GM21447 (cell line): Measurements from ENCODE around the gene WNT7A.

Source experiments
- ATAC-seq: cut with Tn5 transposase; IDR thresholded peaks from one replicate; pipeline ENCODE4 v1.9.1; 2021; ENCODE audit not compliant: unreplicated experiment

WNT7A gene

DNA sequence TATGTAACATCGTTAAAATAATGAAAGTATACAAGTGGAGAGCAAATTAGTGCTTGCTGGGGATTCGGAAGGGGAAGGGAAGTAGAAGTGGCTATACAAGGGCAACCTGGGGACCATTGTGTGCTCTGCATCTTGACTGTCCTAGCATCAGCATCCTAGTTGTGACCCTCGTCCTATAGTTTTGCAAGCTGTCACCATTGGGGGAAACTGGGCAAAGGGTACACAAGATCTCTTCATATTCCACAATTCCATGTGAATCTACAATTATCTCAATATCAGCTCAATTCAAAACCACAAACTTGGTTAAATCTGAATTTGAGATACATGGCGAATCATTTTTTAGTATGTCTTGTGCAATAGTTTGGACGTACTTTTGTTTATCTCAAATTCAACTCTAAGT, 30.9 kb downstream of the WNT7A start:
- ATAC-seq: no peak

DNA sequence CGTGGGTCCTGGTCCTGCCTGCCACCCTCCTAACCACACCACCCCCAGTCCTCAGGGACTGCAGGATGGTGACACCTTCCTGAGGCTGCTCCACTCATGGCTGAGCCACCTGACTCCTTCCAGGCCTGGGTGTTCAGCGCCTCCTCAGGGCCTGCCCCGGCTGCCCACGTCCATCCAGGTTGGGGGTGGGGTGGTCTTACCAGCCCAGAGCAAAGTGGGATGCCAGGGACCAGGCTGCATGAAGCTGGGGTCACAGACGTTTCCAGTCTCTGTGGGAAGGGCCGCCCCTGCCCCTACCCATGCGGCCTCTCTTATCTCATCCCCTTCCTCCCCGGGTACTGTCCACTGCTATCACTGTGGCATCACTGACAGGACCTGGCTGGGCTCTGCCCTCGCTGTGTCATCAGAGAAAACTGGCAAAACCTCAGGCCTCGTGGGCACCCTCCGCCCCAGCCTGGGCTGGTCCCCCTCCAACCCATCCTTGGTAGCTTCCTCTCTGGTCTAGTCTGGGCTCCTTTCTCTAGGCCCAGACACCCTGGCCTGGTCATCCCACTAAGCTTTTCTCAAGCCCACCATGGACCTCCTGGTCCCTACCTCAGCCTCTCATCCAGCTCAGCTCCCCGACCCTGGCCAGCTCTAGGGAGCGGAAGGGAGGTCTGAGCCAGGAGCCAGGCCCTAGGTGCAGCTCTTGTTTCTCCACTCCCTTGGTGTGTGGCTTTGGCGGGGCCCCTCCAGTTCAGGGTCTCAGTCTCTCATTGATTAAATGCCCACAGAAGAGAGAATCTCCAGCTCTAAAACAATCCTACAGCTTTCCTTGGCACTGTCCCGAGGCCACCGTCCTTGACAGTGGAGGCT, 32.9 kb downstream of the WNT7A start:
- no peak for ATAC-seq

DNA sequence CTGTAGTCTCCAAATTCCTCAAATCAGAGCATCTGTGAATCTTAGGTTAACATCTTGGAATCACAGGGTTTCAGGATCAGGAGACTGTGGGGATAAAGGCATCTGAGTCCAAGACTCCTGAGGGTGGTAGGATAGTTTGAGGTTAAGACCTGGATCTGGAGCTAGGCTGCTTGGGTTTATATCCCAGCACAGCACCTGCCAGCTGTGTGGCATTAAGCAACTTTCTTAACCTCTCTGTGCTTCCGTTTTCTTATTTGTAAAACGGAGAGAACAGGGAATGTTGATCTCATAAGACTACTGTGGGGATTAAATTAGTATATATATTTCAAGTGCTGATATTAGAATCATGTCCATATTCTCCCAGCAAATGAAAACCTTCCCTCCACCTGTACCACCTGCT, 33.6 kb downstream of the WNT7A start:
- no peak for ATAC-seq

DNA sequence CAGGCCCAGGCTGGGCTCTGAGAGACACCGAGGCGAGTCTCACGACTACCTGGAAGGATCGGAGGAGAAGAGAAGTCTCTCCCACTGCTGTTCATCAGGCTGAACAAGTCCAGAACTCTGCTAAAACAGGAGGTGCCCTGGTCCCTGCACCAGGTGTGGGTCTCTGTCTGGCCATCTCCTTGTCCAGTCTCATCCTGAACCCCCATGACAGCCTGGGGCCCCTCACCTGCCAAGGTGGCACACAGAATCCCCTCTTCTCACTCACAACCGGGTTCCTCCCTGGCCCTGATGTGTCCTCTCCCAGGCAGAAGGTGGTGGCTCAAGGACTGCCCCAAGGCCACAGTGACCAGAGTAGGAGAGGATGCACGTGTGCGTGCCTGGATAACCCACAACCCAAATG, 34.1 kb downstream of the WNT7A start:
- no peak for ATAC-seq

DNA sequence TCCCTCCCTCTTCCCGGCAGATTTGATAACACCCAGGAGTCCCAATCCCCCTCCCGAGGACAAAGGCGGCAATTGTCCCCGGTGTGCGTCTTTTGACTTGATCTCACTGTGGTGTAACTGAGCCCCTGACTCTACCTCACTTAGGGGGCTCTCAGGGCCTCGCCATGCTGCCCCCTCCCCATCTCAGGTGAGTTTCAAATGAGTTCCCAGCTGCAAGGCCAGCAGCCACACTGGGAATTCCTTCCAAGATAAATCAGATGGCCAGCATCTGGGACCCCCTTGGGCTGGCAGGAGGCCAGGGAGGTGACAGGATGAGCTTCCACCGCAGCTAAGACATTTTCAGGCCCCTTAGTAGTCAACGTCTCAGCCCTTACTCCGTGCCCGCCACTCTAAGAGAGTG, 35.0 kb downstream of the WNT7A start:
- no peak for ATAC-seq

DNA sequence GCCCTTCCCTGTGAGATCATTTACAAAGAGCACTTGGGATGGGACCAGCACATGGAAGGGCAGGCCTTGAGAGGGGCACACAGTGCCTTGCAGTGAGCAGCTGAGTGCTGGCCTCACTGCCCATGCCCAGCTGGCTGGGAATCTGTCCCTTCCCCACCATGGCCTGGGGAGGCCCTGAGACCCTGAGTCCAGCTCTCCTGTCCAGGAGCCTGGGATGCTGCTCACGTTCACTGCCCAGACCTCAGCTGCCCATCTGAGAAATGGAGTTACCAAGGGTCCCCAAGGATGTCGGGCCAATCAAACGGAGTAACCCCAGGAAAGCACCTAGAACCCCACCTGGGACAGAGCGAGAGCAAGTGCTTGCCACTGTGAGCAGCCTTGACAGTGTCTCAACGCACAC, 35.6 kb downstream of the WNT7A start:
- ATAC-seq: no peak

DNA sequence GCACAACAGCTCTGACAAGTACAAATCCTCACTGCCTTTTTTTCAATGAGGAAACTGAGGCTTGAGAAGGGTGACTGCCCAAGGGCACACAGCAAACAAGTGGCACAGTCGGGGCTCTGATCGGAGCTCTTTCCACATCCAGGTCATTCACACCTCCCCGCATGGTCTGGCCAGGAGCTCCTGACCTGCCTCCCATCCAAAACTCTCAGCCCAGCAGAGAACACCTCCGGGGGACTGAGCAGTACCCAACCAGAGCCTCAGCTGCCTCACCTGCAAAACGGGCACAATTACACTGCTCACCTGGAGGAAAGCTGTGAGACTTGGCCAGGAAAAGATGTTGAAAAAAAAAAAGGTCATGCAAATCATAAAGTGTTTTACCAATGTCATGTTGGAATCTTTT, 36.5 kb downstream of the WNT7A start:
- no peak for ATAC-seq

DNA sequence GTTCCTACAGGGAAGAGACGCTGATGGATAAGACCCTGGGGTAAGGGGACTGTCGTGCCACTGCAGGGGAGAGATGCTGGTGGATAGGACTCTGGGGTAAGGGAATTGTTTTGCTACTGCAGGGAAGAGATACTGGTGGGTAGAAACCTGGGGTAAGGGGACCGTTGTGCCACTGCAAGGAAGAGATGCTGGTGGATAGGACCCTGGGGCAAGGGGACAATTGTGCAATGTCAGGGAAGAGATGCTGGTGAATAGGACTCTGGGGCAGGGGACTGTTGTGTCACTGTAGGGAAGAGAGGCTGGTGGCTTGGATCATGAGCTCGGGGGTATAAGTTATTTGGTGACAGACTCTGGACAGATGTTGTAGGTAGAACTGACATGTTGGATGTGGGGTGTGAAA, 37.6 kb downstream of the WNT7A start:
- ATAC-seq: no peak

DNA sequence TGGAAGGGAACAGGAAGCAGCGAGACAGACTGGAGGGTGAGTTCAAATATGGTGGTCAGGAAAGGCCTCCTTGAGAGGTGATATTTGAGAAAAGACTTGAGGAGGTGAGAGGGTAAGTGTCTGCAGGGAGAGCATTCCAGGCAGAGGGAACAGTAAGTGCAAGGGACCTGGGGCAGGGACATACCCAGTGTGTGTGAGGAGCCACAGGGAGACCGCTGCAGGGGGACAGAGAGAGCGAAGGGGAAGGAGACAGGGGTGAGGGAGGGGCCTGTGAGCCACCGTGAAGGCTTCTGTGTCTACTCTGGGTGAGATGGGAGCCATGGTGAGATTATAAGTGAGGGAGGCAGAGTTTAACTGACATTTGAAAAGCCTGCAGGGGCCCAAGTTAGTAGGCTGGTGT, 38.0 kb downstream of the WNT7A start:
- ATAC-seq: no peak

DNA sequence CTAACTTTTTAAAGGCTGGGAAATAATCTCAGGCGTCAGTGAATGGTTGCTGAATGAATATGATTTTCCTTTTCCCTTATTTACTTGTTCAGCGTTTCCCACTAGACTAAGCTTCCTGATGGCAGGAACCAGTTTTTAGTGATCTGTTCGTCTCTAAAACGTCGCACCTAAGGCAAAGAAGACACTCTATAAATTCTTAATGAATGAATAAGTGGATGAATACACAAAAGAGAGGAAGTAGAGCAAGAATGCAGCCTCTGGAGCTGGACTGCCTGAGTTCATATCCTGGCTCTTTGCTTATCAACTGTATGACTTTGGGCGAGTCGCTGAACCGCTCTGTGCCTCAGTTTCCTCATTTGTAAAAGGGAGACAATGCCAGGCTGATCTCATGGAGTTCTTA, 38.7 kb downstream of the WNT7A start:
- no peak for ATAC-seq

DNA sequence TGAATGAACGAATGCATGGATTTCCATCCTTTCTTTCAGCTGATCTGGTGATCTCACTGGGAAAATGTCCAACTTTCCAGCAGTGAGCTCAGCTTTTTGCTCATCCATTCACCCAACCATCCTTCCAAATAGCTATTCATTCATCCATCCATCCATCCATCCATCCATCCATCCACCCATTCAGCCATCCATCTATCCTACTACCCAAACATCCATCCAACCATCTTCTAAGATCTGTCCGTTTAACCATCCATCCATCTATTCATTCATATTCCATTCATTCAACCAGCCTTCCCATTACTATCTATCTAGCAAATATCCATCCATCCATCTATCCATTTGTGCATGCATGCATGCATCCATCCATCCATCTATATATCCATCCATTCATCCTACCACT, 39.4 kb downstream of the WNT7A start:
- ATAC-seq: no peak

DNA sequence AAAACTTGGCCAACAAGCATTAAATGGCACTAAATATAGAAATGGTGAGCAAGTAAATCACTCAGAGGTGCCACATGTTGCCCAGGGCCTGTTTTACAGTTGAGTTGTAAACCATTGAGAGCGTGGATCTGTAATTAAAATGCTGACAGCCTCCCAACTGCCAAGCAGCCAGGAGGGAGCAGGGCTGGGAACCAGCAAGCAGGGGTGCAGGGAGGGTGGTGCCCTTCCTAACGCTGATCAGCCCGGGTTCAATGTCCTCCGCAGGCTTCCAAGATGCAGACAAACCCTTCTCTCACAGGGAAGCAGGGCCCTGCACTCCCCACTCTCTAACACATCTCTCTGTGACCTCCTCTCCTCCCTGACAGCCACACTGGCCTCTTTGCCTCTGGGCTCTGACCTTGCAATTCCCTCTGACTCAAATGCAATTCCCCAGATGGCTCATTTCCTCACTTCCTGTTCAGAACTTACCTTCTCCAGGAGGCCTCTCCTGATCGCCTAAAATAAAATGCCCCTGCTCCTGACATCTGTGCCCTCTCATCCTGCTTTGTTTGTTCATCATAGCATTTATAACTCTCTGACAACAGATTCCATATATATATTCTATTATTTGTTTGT, 40.0 kb downstream of the WNT7A start:
- ATAC-seq: no peak

DNA sequence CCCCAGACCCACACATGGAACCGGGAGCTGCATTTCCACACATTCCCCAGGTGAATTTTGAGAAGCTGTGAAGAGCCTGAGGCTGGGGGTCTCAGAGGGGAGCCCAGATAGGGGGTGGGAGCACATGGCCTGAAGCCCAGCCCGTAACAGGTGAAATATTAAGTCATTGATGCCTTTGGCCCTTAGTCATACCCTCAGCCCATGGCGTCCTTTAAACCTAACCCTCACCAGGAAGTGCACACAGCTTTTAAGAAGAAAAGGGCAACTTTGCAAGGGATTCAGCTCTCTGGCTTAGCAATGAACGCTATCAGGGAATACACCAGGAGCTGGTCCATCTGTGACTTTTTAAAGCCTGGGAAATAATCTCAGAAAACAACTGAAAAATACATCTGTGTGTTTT, 40.6 kb downstream of the WNT7A start:
- ATAC-seq: no peak

DNA sequence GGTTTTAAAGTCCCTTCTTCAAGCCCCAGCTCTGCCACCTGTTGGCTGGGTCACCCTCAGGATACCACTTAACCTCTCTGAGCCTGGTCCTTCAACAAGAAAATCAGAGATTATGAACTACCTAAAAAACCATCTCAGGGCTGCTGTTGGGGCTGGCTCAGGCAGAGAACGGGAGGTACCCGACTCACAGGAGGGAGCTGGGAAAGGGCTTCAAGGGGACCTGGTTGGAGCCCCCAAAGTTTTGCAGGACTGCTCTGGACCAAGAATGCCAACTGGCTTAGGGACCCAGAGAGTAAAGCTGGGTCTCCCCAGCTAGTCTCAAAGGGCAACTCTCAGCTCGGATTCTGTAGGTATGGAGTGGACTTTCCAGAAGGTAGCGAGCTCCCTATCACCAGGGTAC, 41.5 kb downstream of the WNT7A start:
- ATAC-seq: no peak

DNA sequence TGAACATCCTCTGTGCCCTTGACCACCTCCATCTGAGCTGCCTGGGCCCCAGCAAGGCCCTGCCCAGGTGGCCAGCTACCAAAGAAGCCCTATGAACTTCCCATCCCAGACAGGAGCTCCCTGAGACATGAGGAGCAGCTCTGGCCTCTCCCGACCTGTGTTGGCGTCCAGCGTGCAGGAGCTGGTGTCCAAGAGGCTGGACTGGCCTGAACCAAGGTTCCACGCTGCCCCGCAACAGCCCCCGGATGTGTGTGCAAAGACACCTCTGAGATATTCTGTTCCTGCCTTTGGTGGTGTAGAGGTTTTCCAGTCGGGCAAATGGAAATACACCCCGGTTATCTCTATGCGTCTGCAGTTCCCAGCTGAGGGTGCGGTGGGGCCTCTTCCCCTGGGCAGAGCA, 42.1 kb downstream of the WNT7A start:
- ATAC-seq: no peak

DNA sequence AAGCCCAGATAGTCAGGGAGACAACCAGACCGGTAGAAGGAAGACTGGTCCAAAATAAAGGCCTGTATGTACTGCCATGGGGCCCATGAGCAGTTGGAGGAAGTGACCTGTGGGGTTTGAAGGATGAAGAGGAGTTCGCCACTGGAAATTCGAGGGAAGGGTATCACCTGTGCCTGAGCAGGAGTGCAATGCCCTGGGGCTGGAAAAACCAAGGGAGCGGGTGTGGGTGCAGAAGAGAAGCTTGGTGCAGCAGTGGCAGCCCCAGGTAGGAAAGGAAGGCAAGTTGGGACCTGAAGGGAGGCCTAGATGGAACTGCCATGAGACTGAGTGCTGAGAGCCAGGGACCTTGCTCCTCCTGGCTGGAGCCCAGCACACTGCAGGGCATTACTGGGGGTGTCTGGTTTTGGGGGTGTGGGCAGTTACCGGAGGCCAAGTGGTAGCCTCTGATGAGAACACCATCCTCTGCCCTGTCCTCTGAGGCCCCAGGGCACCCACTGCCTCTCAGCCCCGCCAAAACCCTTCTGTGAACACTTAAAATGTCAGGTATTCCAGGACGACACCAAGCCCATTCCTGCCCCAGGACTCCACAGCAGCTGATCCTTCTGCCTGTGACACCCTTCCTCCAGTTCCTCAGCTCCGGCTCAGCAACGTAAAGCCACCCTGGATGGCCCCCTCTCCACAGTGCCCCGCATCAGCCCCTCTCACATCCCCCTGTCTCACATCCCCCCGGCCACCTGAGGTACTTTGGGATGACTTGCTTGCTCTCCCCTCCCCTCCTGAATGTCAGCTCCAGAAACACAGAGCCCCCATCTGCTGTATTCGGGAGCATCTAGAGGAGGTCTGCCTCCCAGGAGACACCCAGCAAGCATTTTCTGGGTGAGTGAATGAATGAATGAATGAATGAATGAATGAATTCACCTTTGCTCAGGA, 42.9 kb downstream of the WNT7A start:
- no peak for ATAC-seq

DNA sequence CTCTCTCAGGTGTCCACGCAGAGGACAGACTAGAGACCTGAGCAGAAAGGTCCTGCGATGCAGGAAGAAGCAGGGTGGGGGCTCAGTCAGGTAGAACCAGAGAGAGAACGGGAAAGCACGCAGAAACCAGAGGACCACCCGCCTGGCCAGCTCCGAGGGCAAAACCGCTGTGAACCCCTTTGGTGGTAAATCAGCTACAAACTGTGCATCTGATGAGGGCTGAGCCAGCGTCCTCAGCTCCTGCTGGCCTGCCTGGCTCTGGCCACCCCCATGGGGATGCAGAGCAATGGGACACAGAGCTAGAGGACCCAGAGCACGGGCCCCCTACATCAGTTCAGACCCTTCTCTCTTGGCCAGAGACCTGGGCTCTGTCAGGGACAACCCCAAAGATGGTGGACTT, 44.6 kb downstream of the WNT7A start:
- no peak for ATAC-seq

DNA sequence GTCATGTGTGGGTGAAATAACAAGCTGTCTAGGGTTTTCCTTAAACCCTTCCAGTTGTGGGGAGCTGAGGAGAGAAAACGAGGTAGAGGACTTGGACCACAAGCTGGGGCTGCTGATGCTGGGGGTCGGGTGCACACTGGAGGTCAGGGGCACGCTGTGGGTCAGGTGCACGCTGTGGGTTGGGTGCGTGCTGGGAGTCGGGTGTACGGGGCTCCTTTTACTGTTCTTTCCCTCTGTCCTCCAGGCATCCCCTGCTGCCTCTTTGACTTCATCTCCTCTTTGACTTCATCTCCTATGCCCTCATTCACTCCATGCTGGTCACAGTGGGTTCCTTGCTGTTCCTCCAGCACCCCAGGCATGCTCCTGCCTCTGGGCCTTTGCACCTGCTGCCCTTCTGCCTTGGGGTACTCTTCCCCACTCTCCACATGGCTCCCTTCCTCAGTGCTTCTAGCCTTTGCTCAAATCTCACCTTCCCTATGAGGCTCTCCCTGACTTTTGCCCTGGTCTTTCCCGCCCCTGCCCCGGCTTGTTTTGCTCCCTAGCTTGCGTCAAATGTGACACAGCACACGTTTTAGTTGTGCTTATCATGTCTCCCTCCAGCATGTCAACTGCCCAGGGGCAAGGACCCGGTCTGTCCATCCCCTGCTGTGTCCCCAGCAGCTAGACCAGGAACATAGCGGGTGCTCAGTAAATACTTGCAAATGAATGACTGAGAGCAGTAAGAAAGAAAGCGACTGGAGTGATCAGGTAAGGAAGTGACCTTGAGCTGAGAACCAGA, 45.4 kb downstream of the WNT7A start:
- no peak for ATAC-seq

DNA sequence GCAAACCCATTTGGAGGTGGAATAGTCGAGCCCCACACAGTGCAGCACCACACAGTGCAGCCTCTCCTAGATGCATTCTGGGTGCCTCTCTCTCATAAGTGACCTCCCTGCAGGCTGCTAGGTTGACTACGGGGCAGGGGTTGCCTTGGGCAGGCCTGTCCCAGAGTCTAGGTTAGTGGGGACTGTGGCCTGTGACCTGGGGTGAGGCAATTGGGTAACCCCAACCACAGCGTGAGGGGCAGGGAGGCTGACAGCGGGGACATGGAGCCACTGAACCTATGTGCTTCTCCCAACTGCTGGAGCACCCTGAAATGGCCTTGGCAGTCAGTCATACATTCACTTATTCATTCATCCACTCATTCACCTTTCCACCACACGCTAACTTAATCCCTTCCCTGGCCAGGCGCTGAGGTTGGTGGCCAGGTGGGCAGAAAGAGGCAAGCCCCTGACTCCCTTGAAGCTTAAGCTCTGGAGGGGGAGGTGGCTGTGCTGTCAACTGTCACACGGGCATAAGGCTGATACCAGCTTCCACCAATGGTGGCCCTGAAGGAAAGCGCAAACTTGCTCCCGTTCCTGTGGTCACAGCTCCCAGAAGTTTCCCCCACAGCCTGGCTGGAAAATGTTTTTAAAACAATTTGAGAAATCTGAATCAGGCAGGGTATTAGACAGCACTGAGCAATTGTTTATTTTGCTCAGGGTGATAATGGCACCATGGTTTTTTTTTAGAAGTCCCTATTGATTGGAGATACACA, 46.2 kb downstream of the WNT7A start:
- ATAC-seq: no peak

DNA sequence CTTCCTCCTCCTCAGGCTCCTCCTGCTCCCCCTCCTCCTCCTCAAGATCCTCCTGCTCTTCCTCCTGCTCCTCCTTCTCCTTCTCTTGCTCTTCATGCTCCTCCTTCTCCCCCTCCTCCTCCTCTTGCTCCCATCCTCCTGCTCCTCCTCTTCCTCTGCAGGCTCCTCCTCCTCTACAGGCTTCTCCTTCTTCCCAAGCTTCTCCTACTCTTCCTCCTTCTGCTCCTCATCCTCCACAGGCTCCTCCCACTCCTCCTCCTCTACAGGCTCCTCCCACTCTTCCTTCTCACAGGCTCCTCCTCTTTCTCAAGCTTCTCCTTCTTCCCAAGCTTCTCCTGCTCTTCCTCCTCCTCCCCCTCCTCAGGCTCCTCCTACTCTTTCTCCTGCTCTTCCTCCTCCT, 47.7 kb downstream of the WNT7A start:
- ATAC-seq: no peak
